Measurements from ENCODE around the gene SFSWAP.

DNA sequence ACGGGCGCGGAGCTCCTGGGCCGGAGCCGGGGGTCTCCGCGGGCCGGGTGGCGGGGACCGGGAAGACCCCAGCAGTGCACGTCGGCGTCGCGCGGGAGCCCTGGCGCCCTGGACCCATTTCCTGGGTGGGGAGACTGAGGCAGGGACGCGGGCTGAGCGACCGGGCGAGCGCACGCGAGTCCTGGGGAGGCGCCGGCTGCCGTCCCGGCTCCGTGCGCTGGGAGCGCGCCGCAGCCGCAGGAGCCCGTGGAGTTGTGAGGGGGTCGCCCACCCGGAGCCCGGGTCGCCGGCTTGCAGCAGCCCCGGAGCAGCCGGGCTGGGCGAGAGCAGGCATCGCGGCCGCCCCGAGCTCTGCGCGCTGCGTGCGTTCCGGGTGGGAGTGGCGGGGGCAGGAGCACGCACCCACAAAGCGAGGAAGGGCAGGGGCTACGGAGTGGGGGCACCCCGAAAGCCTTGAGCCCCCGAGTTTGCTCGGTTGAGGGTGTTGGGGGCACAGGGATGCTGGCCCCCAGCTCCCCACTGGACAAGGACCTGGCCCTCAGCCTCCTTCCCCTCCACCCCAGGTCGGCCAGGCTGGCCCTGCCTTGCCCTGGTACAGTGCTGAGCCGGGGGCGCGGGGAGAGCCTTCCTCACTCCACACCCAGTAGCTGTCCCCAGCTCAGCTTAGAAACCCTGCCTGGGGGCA, 117.9 kb downstream of the SFSWAP start:
- no peak for TF ChIP-seq POLR2A (IDR thresholded peaks at IDR 0.05; ENCODE audit: low read depth, low read length)
- TF ChIP-seq POU2F2 (IDR thresholded peaks at IDR 0.05; ENCODE audit: low read depth, low read length), result no peak
- no peak for TF ChIP-seq POLR2AphosphoS5 (IDR thresholded peaks at IDR 0.05; ENCODE audit: low read depth, low read length)
- no peak for TF ChIP-seq PAX5 (IDR thresholded peaks at IDR 0.05; ENCODE audit: insufficient read depth, low read length, severe bottlenecking)
- no peak for TF ChIP-seq SPI1 (IDR thresholded peaks at IDR 0.05; ENCODE audit: low read depth, low read length)
- TF ChIP-seq TAF1 (IDR thresholded peaks at IDR 0.05; ENCODE audit: low read depth, low read length), result no peak

Measured in GM12891 (cell line).